Vagina (tissue), 2 donors: ENCODE results near the gene FAM107B.

Source experiments
- CTCF ChIP-seq, 3 experiments: fragments of 450-650 bp in 2 of 3; fragments of 200-600 bp in 1 of 3; sonication (generic) in 1 of 3; IDR thresholded peaks; one replicate each; pipeline ENCODE4 v1.5.1; 2017 to 2019; ENCODE audit warnings: antibody characterized with exemption in 3 of 3, mild to moderate bottlenecking in 2 of 3, moderate library complexity in 2 of 3
- POLR2AphosphoS5 ChIP-seq, 2 donors: sonication (generic); formaldehyde crosslinking; IDR thresholded peaks; one replicate each; pipeline ENCODE4 v1.9.0; 2017; ENCODE audit warnings: antibody characterized with exemption in 2 of 2, mild to moderate bottlenecking in 2 of 2, low read depth in 1 of 2; ENCODE audit not compliant: insufficient read depth in 1 of 2

GRCh38 chr10:14579405-14579804 is 195.3 kb downstream of the FAM107B start:
- TF ChIP-seq CTCF (IDR thresholded peaks at IDR 0.05) (no peak), POLR2AphosphoS5 (IDR thresholded peaks at IDR 0.05; ENCODE audit: insufficient read depth in 1 of 2, low read depth in 1 of 2) (no peak)
